H1 (cell line): Measurements from ENCODE around the gene CAPN15. TPM values are rescaled to one million over a fixed set of nuclear protein-coding genes. Genes with fewer than 3 reads are reported as not detected.

ENCODE experiments used
- CBX5 ChIP-seq: fragments of 300-800, 300-1000 bp; sonication (generic); IDR thresholded peaks from 2 replicates; pipeline ENCODE4 v1.7.1; 2016; ENCODE audit warnings: antibody characterized with exemption, low read length, low read depth
- polyA plus RNA-seq, 7 experiments: library from polyadenylated mRNA; depleted of rRNA in 3 of 7; stranded (reverse) in 5 of 7; unstranded in 2 of 7; fragments of >200 nt in 5 of 7; fragments of 200-250 nt in 2 of 7; gene quantifications; 1 replicate in 5 of 7; 2 replicates in 1 of 7; 4 replicates in 1 of 7; pipeline versions ENCODE4 v1.2.1 to v1.2.3, GENCODE V29; 2011 to 2013; ENCODE audit warnings: missing spikeins in 2 of 7, mixed read lengths in 2 of 7
- total RNA-seq: library from RNA; stranded (reverse); fragmentation: NEBNext Ultra II Directional; extraction: Animal tissue kit (Norgen Biotek cat#: 25700); gene quantifications from 2 replicates; pipeline ENCODE4 v1.2.1, GENCODE V29; 2021

Gene CAPN15
- total and polyA plus RNA-seq, 2 of the 8 experiments (the other 6 are each of a cell fraction or from before 2014, with no cell fraction given) = 38.9 to 76.9 TPM

DNA sequence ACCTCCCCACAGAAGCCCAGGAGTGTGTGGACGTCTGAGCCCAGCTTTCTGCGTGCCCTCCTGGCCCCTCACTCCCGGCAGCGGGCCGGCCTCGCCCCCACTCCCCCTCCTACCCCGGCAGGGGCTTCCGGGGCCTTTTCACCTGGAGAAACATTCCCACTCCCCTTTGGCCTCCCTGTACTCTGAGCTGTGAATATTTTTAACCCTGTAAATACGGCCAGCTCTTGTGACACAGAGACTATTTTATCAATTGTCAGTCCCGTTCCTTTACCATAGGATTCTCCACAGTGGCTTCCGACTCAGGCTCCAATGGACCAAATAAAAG lies 26.7 kb downstream of the CAPN15 start (continued):
- no peak for TF ChIP-seq CBX5
